OCI-LY3 (cell line): ENCODE results near the gene ANK3.

Experiments
- EZH2phosphoT487 ChIP-seq: fragments of 200-600 bp; shearing (Covaris generic); IDR thresholded peaks from 2 replicates; pipeline ENCODE4 v1.6.1; 2018; ENCODE audit warnings: antibody characterized with exemption, mixed run types, low read depth
- TF ChIP-seq, protein P1 (sequence below): fragments of 200-600, 300-600 bp; sonication (generic); IDR thresholded peaks from 2 replicates; pipeline ENCODE4 v1.5.1; 2014; ENCODE audit warnings: antibody characterized with exemption, low read length, low read depth

DNA sequence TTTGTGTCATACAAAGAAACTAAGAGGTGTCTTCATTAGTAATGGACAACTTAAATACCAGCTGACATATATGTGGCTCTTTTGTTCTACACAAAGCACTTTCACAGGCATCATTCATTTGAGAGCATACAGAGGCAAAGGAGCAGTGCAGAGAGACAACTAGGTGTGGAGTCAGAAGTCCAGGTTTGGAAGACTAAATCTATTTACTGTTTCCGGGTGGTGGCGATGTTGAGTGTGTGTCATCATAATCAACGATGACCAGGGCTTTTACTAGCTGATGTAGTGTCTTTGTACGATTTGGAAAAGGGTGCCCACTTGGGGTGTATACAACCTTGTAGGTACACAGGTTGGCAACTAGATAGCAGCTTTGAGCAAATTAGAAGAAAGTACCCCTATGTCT is 287.9 kb downstream of the ANK3 start:
- TF ChIP-seq EZH2phosphoT487, result no peak
- TF ChIP-seq, protein P1, sequence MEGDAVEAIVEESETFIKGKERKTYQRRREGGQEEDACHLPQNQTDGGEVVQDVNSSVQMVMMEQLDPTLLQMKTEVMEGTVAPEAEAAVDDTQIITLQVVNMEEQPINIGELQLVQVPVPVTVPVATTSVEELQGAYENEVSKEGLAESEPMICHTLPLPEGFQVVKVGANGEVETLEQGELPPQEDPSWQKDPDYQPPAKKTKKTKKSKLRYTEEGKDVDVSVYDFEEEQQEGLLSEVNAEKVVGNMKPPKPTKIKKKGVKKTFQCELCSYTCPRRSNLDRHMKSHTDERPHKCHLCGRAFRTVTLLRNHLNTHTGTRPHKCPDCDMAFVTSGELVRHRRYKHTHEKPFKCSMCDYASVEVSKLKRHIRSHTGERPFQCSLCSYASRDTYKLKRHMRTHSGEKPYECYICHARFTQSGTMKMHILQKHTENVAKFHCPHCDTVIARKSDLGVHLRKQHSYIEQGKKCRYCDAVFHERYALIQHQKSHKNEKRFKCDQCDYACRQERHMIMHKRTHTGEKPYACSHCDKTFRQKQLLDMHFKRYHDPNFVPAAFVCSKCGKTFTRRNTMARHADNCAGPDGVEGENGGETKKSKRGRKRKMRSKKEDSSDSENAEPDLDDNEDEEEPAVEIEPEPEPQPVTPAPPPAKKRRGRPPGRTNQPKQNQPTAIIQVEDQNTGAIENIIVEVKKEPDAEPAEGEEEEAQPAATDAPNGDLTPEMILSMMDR, result no peak
